ENCODE measurements around the gene STPG3. TPM values are rescaled to one million over a fixed set of nuclear protein-coding genes. Genes with fewer than 3 reads are reported as not detected.

STPG3 gene
- total and polyA plus RNA-seq, 9 of the 15 experiments (the other 6 are each of a cell fraction or from before 2014, with no cell fraction given) = not detected

GRCh38 chr9:137268538-137269201 lies 17.6 kb downstream of the STPG3 start (continued):
- TF ChIP-seq NKRF (IDR thresholded peaks at IDR 0.05; ENCODE audit: borderline replicate concordance) = peak; percentile 81; the same call in 1 of the 2 replicates
- no peak for TF ChIP-seq ZNF134 (CRISPR knock-in tag; conservative IDR thresholded peaks at IDR 0.05)
- peak; percentile 58 to 78 for TF ChIP-seq KDM1A (IDR thresholded peaks at IDR 0.05)
- peak; percentile 97 for TF ChIP-seq C11orf30 (IDR thresholded peaks at IDR 0.05; ENCODE audit: low read depth)
- TF ChIP-seq HDAC2 (IDR thresholded peaks at IDR 0.05) = peak; percentile 86
- TF ChIP-seq HINFP (tag; conservative IDR thresholded peaks at IDR 0.05; ENCODE audit: low read depth) = no peak
- no peak for TF ChIP-seq MYNN (IDR thresholded peaks at IDR 0.05)
- TF ChIP-seq MYNN (CRISPR knock-in tag; IDR thresholded peaks at IDR 0.05) = no peak
- TF ChIP-seq ZNF592 (IDR thresholded peaks at IDR 0.05) = peak; percentile 83
- no peak for TF ChIP-seq MBD2 (IDR thresholded peaks at IDR 0.05; ENCODE audit: borderline replicate concordance, low read depth)
- peak; percentile 34 for TF ChIP-seq ZFX (CRISPR knock-in tag; IDR thresholded peaks at IDR 0.05)
- TF ChIP-seq POLR3G (IDR thresholded peaks at IDR 0.05; ENCODE audit: extremely low read depth, insufficient read length, insufficient replicate concordance) = no peak
- no peak for TF ChIP-seq NFATC3 (IDR thresholded peaks at IDR 0.05)
- TF ChIP-seq ZKSCAN3 (CRISPR knock-in tag; IDR thresholded peaks at IDR 0.05) = no peak
- 0 out of 2 replicates have a peak, but pooled peaks have one; percentile 26 for TF ChIP-seq ZNF589 (CRISPR knock-in tag; IDR thresholded peaks at IDR 0.05; ENCODE audit: low read depth)
- TF ChIP-seq TBL1XR1 (IDR thresholded peaks at IDR 0.05; ENCODE audit: low read length in 2 of 2) = 0 out of 4 replicates have a peak, but pooled peaks of 1 of the 2 experiments have one; percentile 20
- TF ChIP-seq THRB (CRISPR knock-in tag; conservative IDR thresholded peaks at IDR 0.05) = peak; percentile 95
- peak; percentile 28; the same call in 1 of the 2 replicates for TF ChIP-seq ARID2 (IDR thresholded peaks at IDR 0.05)
- no peak for TF ChIP-seq PHF20 (IDR thresholded peaks at IDR 0.05; ENCODE audit: partially characterized antibody)
